Gastrocnemius medialis (tissue), 4 donors: ENCODE results near the gene DTNA. TPM values are rescaled to one million over a fixed set of nuclear protein-coding genes. Genes with fewer than 3 reads are reported as not detected.

Source experiments
- ATAC-seq, 2 donors: fragments of 150-250 bp; one replicate each; pipeline ENCODE4 v1.9.1; 2016
- DNase-seq, 2 donors: peaks; one replicate each; pipeline ENCODE4 v3.0.0-alpha.2; 2019
- H3K27ac ChIP-seq, 4 donors: fragments of 200-600 bp; sonication (generic); 1 replicate in 1 of 4; 2 replicates in 3 of 4; pipeline ENCODE4 v1.5.1; 2016 to 2018; ENCODE audit warnings: mild to moderate bottlenecking in 2 of 4, moderate library complexity in 1 of 4
- H3K27me3 ChIP-seq, 3 donors: fragments of 200-600 bp; sonication (generic) in 2 of 3; 1 replicate in 1 of 3; 2 replicates in 2 of 3; pipeline versions ENCODE4 v1.5.1 to v1.6.0; 2016 to 2019; ENCODE audit warnings: mild to moderate bottlenecking in 1 of 3, moderate library complexity in 1 of 3
- H3K36me3 ChIP-seq, 2 donors: fragments of 200-600 bp; sonication (generic) in 1 of 2; one replicate each; pipeline ENCODE4 v1.5.1; 2017 to 2018
- H3K4me1 ChIP-seq, 2 donors: fragments of 200-600 bp; sonication (generic) in 1 of 2; one replicate each; pipeline ENCODE4 v1.5.1; 2016 to 2017; ENCODE audit warnings: mild to moderate bottlenecking in 2 of 2
- H3K4me3 ChIP-seq, 4 donors: fragments of 200-600 bp; sonication (generic) in 3 of 4; 1 replicate in 1 of 4; 2 replicates in 3 of 4; pipeline ENCODE4 v1.5.1; 2016 to 2019; ENCODE audit warnings: mild to moderate bottlenecking in 2 of 4
- H3K9me3 ChIP-seq, 3 donors: fragments of 200-600 bp; sonication (generic) in 2 of 3; 1 replicate in 1 of 3; 2 replicates in 2 of 3; pipeline ENCODE4 v1.5.1; 2016 to 2019
- CTCF ChIP-seq, 5 experiments: fragments of 450-650 bp in 3 of 5; fragments of 200-600 bp in 2 of 5; sonication (generic) in 2 of 5; IDR thresholded peaks in 4 of 5; conservative IDR thresholded peaks in 1 of 5; 1 replicate in 4 of 5; 2 replicates in 1 of 5; pipeline ENCODE4 v1.5.1; 2016 to 2019; ENCODE audit warnings: antibody characterized with exemption in 5 of 5, mild to moderate bottlenecking in 3 of 5, moderate library complexity in 3 of 5
- POLR2A ChIP-seq, 2 donors: fragments of 450-650 bp; IDR thresholded peaks; one replicate each; pipeline ENCODE4 v1.6.1; 2017; ENCODE audit warnings: antibody characterized with exemption in 2 of 2, mild to moderate bottlenecking in 2 of 2, moderate library complexity in 2 of 2
- in situ Hi-C, 4 donors: fragments of 200-750 bp; cut with MboI; loops; one replicate each; pipeline versions ENCODE4 v1.15.0 to v1.8.0; 2017; ENCODE audit warnings: low sequenced_read_pairs in 4 of 4
- intact Hi-C: fragments of 100-400 bp; cut with DNase I; formaldehyde crosslinking; loops from one replicate; pipeline ENCODE4 v1.15.1; 2023; ENCODE audit warnings: low total_unique reads
- total RNA-seq, 4 donors: library from RNA; depleted of rRNA; stranded (reverse); fragments of >200 nt; gene quantifications; one replicate each; pipeline versions ENCODE4 v1.1.0 to v1.2.3, GENCODE V29; 2016

Gene DTNA
- total RNA-seq, 4 donors from 2014 or later, result 38.6 to 63.9 (median 56.1) TPM

- TF ChIP-seq POLR2A (IDR thresholded peaks at IDR 0.05), result no peak
- no peak for TF ChIP-seq CTCF (IDR thresholded peaks at IDR 0.05 in 4 of 5, conservative IDR thresholded peaks at IDR 0.05 in 1 of 5)
- H3K4me1 ChIP-seq, result peaks cover 20 to 24% of the 10 kb centered on the region in 2 donors
- no peak for DNase-seq
- H3K27me3 ChIP-seq, result no peaks in the 10 kb centered on the region
- peak overlapping the region in 1 of 4 donors; percentile 4 for H3K27ac ChIP-seq
- peaks cover 0 to 6% of the 10 kb centered on the region in 2 donors for H3K36me3 ChIP-seq
- H3K9me3 ChIP-seq, result no peaks in the 10 kb centered on the region
- in situ Hi-C loops (no loop called here), intact Hi-C loops (no loop called here)
- no peak overlapping the region for H3K4me3 ChIP-seq
- no peak for ATAC-seq
Observed at GRCh38 chr18:34820360-34821065, 110.4 kb downstream of the DTNA start.

GRCh38 chr18:34821669-34822210 is 111.6 kb downstream of the DTNA start:
- peaks cover 13% of the 10 kb centered on the region in 2 donors for H3K4me1 ChIP-seq
- in situ Hi-C loops, result no loop called here
- H3K27ac ChIP-seq, result no peak overlapping the region
- intact Hi-C loops, result no loop called here
- TF ChIP-seq CTCF (IDR thresholded peaks at IDR 0.05 in 4 of 5, conservative IDR thresholded peaks at IDR 0.05 in 1 of 5), result no peak
- no peak for TF ChIP-seq POLR2A (IDR thresholded peaks at IDR 0.05)
- H3K27me3 ChIP-seq, result no peaks in the 10 kb centered on the region
- H3K4me3 ChIP-seq, result no peak overlapping the region
- DNase-seq (no peak), ATAC-seq (no peak)
- peaks cover 0 to 10% of the 10 kb centered on the region in 2 donors for H3K36me3 ChIP-seq
- H3K9me3 ChIP-seq, result no peaks in the 10 kb centered on the region

DNA sequence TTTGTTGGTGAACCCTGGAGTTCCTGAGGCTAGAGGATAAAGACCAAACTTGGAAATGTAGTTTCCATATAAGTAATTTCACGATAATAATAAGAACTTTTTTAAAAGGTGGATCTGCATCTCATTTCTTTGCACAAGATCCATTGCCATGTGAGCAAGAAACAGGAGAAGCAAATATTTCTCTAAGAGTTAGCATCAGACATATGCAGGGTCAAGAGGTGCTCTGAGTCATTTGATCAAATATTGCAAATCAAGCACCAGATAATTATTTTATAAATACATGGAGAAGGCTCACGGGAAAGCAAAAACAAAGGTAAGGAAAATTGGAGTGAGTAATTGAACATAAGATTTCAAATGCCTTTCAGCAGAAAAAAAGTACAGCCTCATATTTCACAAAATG is 118.0 kb downstream of the DTNA start:
- in situ Hi-C loops (no loop called here), intact Hi-C loops (loop anchor here (5.0 kb wide), 1 partner anchor 1639 kb away; no protein-coding TSS in a partner anchor)
- DNase-seq (no peak), ATAC-seq (no peak)
- Histone ChIP-seq H3K27me3 (no peaks in the 10 kb centered on the region), H3K9me3 (no peaks in the 10 kb centered on the region), H3K4me1 (no peaks in the 10 kb centered on the region), H3K36me3 (peaks cover 0 to 34% of the 10 kb centered on the region in 2 donors), H3K27ac (no peak overlapping the region), H3K4me3 (no peak overlapping the region)
- TF ChIP-seq POLR2A (IDR thresholded peaks at IDR 0.05) (no peak), CTCF (IDR thresholded peaks at IDR 0.05 in 4 of 5, conservative IDR thresholded peaks at IDR 0.05 in 1 of 5) (no peak)

- DNase-seq (no peak), ATAC-seq (peak; percentile 60 to 64)
- in situ Hi-C loops, result no loop called here
- Histone ChIP-seq H3K27ac (peak overlapping the region; percentile 82 to 89 (median 86)), H3K4me1 (peaks cover 32 to 40% of the 10 kb centered on the region in 2 donors), H3K4me3 (peak overlapping the region in 2 of 4 donors; percentile 14 to 33), H3K36me3 (no peaks in the 10 kb centered on the region), H3K9me3 (no peaks in the 10 kb centered on the region), H3K27me3 (no peaks in the 10 kb centered on the region)
- intact Hi-C loops, result loop anchor here (5.0 kb wide), 3 partner anchors 128 to 243 kb away; no protein-coding TSS in a partner anchor
- TF ChIP-seq CTCF (IDR thresholded peaks at IDR 0.05 in 4 of 5, conservative IDR thresholded peaks at IDR 0.05 in 1 of 5) (no peak), POLR2A (IDR thresholded peaks at IDR 0.05) (no peak)
Observed at GRCh38 chr18:34834897-34835296, 124.8 kb downstream of the DTNA start.
